HTR-8/SVneo (cell line): ENCODE results near the gene PM20D1.

Experiments
- DNase-seq: peaks from one replicate; pipeline ENCODE4 v3.0.0; 2011; ENCODE audit warnings: low spot score, mixed read lengths; ENCODE audit not compliant: insufficient read length
- FAIRE-seq: peaks from 2 replicates; lab custom pipeline; 2011; peaks lifted over from hg19 to GRCh38; lab: Jason Lieb, UNC

The PM20D1 gene

DNA sequence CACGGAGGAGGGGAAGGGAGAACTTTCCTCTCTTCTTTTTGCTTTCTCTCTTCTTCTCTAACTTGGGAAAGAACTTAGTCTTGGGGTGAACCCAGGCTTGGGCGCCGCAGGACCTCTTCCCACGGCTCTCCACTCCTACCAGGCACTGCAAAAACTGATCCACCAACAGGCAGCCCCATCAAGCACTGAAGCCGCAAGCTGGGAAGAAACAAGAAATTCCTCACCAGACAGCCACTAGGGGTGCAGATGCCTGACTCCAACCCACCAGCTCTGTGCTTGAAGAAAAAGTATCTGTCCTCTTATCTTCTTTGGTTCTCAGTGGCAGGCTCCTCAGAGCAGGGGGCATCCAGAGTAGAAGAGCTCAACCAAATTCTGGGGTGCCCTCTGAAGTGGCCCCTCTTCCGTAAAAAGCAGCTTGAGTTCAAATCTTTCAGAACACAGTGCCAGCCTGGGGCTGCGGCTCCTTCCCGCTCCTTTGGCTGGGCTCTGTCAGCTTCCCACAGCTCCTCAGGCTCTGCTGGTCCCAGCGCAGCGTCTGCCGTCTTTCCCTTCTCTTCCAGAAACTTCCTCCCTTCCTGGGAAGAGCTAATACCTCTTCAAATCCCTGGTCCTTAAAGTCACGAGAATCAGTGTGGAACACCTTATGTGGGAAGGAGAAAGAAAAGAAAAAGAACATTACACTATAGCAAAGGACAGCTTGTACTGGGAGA, 39.3 kb downstream of the PM20D1 start:
- FAIRE-seq (no peak), DNase-seq (no peak)

DNA sequence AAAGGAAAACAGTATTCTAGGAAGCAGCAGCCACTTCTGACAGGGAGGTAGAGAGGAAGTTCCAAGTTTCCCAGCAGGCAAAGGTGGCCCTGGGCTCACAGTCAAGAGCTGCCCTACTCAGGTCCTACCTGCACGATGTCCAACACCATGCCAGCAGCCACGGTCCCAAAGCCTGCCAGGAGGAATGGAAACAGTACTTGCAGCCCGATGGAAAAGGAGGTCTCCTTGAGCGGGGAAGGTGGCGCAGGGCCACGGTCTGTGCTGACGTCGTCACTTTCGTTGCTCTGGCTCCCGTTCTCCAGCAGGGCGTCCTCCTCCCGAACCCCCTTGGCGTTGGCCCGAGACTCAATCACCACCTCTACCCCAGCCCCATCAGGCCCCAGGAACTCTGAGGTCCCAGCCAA, 40.0 kb downstream of the PM20D1 start:
- DNase-seq (no peak), FAIRE-seq (no peak)

DNA sequence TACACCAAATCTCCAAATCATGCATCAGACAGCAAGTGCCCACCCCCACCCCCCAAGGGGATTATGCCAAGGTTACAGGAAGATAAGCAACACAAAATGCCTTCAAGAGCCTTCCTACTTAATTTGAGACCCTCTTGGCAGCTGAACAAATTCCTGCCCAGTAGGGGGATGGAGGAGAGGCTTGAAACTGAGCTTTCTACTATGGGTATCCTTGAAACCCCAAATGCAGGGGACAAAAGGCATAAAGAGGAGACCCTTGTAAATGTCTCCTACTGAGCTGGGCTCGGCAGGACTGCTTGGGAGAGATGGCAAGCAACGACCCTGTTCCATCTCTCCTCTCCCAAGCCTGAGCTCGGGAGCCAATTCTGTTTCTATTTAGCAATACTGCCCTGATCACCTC, 40.5 kb downstream of the PM20D1 start:
- no peak for DNase-seq
- no peak for FAIRE-seq

DNA sequence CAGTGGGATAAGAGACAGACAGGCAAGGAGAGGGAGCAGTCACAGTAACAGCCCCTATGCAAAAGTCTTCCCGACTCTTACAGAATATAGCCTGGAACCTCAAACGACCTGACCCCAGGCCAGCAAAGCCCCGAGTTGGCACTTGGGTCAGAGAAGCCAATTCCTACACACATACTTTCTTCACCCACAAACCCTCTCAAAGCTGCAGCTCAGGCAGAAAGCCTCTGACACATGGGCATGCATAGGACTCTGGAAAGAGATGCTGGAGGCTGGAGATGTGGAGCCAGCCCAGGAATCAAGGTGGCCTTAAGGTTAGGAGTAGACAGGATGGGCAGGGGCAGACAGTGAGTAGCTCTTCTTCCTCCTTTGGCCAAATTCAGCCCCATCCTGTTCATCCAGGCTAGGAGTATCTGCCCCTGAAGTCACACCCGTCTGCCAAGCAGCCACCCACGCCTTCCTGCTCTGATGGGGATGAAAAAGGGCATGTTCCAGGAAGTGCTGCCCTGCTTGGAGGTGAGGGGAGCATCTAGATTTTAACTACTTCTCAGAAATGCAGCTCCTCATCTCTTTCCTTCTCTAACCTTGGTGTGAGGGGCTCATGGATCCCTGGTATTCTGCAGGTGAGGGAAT, 44.7 kb downstream of the PM20D1 start:
- DNase-seq (no peak), FAIRE-seq (no peak)

- FAIRE-seq (no peak), DNase-seq (no peak)
These were observed 45.3 kb downstream of the PM20D1 start for GRCh38 chr1:205804605-205805004.

GRCh38 chr1:205803986-205804385, 45.9 kb downstream of the PM20D1 start:
- FAIRE-seq (no peak), DNase-seq (no peak)

DNA sequence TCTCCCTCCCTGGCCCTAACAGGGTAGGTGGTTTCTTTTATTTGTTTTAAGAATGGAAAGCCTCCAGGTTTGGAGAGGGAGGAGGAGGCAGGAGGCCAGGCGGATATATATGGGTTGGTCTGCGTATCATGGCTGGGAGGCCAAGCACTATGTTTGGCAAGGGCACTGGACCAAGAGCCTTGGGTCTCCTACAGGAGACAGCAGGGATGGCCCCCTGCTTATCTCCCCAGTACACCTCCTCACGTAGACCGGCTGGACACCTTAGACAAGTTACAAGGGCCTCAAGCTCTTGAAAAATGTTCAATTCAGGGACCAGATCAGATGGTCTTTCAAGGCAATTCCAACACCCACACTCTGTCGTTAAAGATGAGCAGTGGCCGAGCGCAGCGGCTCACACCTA, 47.9 kb downstream of the PM20D1 start:
- FAIRE-seq (no peak), DNase-seq (no peak)

- DNase-seq (no peak), FAIRE-seq (no peak)
These were observed 48.8 kb downstream of the PM20D1 start for GRCh38 chr1:205800981-205801703.

DNA sequence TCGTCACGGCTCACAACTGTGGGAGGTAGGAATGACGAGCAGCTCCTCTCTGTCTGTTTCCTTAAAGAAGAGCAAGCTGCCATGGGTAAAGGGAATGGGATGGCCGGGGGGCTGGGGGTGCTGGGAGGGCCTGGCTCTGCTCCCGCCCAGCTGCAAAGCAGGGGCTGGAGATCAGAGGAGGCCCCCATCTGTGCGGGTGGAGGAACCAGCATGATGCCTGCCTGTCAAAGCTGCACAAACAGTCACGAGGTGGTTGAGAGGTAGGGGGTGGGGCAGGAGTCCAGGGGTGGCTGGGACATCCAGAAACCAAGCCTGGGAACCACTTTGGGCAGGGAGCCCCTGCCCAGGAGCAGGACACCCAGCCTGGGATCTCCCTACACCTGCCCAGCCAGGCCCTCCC, 49.5 kb downstream of the PM20D1 start:
- DNase-seq (no peak), FAIRE-seq (no peak)

- DNase-seq (no peak), FAIRE-seq (no peak)
These were observed 51.4 kb downstream of the PM20D1 start for GRCh38 chr1:205798577-205798976.

DNA sequence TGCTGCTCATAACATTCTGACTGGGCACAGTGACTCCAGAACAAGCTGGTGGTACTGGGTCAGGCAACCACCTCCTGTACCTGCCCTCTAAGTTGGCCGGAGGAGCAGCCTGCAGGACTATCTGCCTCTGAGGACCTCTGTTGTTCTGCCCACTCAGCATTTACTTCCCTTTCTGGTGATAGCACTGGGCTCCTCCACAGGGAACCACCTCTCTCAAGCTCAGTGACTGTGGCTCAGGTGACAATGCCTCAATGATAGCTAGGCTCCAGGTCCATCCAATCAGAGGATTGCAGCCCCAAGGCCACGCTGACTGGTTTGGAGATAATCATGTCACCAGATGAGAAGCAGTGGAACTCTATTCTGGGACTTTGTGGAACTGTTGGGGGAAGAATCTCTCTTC, 52.8 kb downstream of the PM20D1 start:
- FAIRE-seq (no peak), DNase-seq (no peak)

DNA sequence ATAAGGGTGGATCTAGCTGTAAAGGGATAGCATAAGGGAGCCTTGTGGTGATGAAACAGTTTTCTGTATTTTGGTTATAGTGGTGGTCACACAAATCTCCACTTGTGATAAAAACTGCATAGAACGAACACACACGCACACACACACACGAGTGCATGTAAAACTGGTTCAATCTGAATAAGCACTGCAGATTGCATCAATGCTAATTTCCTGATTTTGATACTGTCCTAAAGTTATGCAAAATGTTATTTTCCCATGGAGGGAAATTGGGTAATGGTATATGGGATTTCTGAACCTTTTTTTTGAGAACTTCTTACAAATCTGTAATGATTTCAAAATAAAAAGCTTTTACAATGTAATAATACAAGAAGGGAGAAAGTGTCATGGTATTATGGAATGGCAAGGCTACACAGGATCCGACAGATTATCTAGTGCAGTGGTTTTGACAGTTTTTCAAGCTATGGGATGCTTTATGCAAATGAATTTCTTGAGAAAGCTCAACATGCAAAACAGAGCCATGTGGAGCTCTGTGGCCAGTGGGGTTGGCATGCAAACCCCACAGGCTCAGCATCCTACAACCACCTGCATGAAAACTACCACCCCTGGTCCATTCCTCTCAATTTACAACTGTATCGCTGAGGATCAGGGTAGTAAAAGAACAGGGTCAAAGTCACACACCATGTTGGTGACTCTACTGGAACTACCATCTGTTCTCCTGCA, 55.8 kb downstream of the PM20D1 start:
- no peak for DNase-seq
- FAIRE-seq, result no peak

DNA sequence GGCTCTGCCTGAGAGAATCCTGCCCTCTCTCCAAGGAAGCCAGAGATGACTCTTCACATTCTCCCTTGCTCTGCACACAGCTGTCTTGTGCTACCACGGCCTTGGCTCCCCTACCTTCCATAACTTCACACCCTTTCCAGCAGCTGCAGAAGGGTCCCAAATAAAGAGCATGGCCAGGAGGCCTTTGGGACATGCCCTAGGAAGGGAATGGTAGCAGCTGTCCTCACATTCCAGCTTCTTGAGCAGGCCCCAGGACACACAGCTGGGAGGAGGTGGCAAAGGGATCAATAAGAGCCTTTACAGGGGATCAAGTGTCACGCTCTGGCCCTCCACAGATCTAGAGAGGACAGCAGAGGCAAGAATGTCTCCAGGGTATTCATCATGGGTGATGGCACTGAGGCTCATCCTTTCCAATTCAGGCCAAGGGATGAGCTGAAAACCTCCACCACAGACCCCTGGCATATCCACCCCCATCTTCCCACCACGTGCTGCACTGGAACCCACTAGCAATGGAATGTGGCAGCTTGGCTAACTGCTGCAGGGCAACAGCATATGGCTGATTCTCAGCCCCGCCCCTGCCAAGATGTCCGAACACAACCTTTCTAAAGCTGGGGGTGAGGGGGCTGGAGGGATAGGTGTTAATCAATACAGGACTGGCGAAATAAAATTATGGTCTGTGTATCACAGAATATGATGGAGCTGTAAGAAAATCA, 56.8 kb downstream of the PM20D1 start:
- DNase-seq (no peak), FAIRE-seq (no peak)

DNA sequence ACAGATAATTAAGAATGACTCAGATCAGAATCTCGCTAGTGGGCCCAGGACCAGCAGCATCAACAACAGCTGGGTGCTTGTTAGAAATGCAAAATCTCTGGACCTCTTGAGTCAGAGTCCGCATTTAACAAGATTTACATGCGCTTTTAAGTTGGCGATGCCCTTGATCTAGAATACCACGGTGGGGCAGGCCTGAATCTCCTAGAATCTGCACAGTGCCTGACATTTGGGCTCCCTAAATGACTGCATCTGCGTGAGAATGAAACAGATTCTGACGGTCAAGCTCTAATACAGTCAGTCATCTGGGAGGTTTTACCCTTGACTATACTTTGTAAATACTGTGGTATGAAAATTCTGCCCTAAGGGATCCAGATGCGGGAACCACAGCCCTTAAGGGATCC, 57.5 kb downstream of the PM20D1 start:
- no peak for DNase-seq
- no peak for FAIRE-seq

GRCh38 chr1:205791568-205792180, 58.3 kb downstream of the PM20D1 start:
- DNase-seq (peak; percentile 67), FAIRE-seq (no peak)

DNA sequence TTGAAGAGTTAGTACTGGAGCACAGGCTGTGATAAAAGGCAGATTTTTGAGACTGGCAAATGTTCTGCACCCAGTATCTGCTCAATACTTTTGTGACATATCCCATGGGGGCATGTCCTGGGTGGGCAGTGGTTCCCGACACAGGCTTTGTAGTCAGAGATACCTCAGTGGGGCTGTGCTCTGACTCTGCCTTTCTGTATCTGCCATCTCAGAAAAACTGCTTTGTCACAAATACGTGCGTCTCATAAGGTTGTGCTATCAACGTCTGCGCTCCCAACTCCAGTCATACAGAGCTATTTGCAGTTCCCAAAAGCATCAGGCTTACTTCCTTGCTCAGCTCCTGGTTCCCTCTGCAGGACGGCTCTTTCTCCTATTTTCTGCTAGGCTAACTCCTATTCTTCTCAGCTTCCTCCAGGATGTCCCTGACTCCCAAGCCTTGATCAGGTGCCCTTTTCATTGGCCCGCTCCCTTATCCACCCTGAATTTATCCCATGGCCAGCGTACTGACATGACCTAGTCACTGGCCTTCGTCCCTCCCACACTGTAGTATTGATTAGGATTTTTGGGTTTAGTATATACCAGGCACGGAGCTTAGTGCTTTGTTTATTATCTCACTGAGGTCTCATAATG, 62.5 kb downstream of the PM20D1 start:
- no peak for DNase-seq

GRCh38 chr1:205786601-205787000, 63.3 kb downstream of the PM20D1 start:
- FAIRE-seq (no peak), DNase-seq (no peak)

More for the DNA sequence above, 62.5 kb downstream of the PM20D1 start:
- no peak for FAIRE-seq

GRCh38 chr1:205785446-205785845, 64.5 kb downstream of the PM20D1 start:
- DNase-seq (no peak), FAIRE-seq (no peak)

DNA sequence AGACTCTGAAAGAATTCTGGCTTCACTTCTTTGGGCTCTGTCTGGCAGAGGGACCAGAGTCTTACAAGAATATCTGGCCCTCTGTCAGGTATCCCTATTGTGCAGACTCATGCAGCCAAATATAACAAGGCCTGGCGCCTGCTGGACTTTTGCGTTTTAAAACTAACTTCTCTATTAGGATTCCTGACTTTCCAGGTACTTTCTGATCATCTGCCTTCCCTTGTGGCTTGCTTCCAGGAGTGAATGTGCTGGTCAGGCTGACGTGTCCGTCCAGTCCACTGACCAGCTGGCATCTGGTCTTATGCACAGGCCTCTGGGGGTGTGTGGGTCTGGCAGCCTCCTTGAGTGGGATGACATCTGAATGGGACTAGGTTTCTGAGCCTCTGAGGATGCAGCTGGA, 66.0 kb downstream of the PM20D1 start:
- FAIRE-seq (no peak), DNase-seq (no peak)
